Myocyte (in vitro differentiated cells): ENCODE measurements around the gene PYGB. TPM values are rescaled to one million over a fixed set of nuclear protein-coding genes. Genes with fewer than 3 reads are reported as not detected.
"Not testable (repeated sequence)": the region's sequence is repeated elsewhere in the genome, so short reads cannot be mapped to it uniquely, and the experiment has no call there.

Experiments
- DNase-seq: peaks from one replicate; pipeline ENCODE4 v3.0.0-alpha.2; 2012; ENCODE audit warnings: low read depth
- total RNA-seq: library from RNA; depleted of rRNA; stranded (reverse); fragments of >200 nt; gene quantifications from 2 replicates; pipeline ENCODE4 v1.2.3, GENCODE V29; 2014

Gene PYGB
- total RNA-seq, 1 donor from 2014 or later: 48.9 TPM

DNA sequence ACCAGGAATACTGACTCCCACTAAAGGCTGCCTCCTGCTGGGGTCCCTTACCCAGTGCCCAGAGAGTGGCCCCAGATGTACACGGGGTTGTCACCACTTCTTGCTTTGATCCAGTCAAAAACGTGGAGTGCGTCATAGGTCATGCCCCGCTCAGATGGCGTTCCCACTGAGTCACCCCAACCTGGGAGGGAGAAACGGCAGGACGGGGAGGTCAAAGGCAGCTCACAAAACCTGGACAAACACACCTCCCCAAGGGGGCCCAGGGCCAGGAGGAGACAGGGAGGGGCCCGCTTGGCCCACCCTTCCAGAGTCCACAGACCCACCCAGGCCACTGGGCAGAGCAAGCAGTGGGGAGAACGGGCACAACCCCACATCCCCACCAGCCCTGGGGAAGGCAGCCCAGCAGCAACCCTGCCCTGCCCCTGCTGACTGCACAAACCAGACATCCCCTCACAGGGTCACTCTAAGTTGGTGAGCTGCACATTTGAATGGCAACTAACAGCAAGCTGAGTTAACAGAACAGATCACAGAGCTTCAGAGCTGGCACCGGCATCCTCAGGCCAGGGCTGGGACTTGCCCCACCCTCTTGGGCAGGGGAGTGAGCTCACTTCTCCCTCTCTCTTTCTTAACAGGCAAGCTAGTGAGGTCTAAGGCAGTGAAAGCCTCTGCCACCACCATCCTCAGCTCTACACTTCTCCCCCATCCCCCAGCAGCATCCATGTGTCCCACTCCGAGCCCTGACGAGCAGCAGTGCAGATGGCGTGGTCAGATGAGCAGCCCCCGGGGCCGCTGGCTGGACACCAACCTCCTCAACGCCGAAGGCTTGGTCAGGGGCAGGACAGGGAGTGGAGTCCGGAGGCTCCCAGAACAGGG is 61.7 kb downstream of the PYGB start:
- DNase-seq: peak; percentile 91

DNA sequence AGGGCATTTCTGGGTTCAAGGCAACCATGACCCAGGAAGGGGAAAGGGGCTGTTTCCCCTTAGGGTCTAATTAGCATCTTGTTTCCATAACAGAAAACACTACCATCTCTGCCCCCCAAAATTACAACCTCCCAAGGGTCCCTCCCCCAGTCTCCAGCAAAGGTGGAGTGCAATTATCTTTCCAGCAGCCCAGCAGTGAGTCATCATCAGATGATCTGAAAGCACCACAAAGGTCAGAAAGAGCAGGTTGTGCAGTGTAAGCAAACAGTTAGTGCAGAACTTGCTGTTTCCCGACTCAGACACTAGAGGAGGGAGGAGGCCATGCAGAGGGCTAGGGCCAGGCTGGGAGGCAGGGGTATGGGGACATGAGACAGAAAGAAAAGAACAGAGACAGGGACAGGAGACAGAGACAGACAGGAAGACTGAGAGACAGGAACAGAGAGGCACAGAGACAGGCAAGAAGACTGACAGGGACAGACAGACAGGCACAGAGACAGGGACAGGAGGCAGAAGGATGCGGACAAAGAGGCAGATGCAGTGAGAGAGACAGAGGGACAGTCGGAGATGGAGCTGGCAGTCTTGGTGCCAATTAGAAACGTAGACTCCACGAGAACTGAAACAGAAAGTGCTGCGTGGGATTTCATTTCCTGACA is 62.5 kb downstream of the PYGB start:
- DNase-seq: peak; percentile 96

DNA sequence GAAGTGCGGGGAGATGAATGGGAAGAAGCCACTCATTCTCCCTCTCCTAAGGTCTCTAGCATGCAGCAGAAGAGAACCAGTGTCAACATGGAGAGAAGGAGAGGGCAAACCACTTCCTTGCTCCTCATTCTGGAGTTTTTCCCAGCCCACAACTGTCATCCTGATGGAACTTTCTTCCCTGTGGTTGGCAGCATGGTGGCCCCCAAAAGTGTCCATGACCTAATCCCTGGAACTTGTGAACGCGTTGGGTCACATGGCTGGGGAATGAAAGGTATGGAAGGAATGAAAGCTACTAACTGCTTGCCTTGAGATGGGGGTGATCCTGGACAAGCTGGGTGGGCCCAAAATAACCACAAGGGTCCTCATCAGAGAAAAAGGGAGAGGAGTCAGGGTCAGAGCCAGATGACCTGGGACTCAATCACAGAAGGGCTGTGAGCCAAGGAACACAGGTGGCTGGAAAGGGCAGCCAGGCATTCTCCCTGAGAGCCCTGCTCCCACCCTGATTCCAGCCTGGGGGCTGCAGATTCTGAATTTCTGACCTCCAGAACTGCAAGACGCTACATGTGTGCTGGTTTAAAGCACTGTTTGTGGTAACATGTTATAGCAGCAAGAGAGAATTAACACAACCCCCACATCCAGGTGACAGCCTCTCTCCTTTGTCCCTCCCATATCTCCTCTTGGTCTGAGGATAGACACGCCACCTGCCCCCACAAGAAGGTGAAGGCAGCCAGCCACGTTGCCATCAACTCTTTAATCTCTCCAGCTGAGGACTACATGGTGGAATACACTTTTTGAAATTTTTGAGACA is 63.2 kb downstream of the PYGB start:
- peak; percentile 96 for DNase-seq

DNA sequence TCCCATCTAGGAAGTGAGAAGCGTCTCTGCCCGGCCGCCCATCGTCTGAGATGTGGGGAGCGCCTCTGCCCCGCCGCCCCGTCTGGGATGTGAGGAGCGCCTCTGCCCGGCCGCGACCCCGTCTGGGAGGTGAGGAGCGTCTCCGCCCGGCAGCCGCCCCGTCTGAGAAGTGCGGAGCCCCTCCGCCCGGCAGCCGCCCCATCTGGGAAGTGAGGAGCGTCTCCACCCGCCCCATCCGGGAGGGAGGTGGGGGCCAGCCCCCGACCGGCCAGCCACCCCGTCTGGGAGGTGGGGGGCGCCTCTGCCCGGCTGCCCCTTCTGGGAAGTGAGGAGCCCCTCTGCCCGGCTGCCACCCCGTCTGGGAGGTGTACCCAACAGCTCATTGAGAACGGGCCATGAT is 64.8 kb downstream of the PYGB start:
- not testable (repeated sequence) for DNase-seq

DNA sequence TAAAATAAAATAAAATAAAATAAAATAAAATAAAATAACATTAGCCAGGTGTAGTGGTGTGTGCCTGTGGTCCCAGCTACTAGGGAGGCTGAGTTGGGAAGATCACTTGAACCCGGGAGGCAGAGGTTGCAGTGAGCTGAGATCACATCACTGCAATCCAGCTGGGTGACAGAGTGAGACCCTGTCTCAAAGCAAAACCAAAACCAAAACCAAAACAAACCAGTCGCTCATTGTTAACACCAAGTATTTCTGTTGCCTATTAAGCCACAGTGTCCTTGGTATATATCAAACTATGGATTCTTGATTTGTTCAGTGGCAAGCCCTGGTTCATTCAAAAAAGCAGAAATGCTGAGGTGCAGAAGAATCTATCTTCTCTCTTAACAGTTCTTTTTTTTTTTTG is 65.7 kb downstream of the PYGB start:
- no peak for DNase-seq

DNA sequence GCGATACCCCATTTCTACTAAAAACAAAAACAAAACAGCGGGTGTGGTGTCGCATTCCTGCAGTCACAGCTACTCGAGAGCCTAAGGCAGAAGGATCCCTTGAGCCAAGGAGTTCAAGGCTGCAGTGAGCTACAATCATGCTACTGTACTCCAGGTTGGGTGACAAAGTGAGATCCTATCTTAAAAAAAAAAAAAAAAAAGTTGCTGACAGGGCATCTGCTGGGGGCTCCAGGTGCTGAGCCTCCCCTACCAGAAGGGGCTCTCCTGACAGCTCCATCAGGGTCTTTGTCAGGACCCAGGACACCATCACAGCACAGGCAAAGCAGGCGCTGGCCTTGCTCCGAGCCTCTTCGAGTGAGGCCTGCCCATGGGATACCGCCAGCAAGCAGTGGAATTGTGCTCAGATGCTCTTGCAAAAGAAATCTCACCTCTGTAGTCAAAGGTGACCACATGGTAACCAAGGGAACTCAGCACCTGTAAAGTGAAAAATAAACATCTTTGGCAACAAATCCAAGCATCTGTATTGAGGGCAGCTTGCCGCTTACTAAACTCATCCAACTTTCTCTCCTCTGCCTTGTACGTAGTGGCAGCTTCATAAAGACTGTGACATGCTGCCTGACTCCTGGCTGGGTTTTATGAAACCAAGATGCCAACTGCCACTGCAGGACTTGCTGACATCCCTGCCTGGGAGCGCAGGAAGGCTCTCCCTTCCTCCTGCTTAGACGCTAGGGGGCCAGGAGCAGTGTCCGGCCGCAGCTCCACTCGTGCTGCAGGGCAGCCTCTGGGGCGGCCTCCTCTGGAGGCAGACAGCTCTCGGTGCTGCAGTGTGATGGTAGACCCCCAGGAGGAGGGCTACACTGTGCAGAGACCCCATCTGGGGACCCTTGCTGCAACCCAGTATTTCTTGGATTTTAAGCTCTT is 66.9 kb downstream of the PYGB start:
- DNase-seq: no peak

DNA sequence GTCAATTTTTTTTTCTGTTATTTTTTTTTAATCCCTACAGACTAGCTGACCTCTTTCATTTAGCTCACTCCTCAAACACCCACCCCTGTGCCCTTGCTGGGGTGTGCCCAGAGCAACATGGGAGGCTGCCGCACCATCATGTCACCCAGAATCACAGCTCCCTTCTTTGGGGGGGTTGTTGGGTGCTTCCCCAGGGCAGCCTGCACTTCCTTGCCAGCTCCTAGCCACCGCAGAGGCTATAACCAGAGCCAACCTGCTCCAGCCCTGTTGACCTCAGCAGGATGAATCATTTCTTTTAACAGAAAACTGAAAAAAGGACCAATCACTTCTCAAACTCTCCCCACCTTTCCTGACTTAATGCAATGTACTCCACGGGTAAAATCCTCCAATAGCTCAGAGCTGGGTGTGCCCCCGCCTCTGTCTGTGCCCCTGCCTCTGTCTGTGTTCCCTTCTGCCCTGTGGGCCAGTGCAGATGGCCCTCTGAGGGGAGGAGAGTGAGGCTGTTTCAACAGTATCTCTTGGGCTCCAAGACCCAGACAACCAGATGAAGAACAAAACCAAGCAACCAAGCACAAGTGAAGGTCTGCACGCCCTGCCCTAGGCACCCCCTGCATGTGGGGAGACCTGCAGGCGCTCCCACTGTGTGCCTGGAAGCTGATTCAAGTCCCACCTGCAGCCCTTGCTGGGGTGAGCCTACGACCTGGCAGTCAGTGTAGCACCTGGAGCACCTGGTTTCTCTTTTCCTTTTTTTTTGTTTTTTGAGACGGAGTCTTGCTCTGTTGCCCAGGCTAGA is 67.7 kb downstream of the PYGB start:
- no peak for DNase-seq

DNA sequence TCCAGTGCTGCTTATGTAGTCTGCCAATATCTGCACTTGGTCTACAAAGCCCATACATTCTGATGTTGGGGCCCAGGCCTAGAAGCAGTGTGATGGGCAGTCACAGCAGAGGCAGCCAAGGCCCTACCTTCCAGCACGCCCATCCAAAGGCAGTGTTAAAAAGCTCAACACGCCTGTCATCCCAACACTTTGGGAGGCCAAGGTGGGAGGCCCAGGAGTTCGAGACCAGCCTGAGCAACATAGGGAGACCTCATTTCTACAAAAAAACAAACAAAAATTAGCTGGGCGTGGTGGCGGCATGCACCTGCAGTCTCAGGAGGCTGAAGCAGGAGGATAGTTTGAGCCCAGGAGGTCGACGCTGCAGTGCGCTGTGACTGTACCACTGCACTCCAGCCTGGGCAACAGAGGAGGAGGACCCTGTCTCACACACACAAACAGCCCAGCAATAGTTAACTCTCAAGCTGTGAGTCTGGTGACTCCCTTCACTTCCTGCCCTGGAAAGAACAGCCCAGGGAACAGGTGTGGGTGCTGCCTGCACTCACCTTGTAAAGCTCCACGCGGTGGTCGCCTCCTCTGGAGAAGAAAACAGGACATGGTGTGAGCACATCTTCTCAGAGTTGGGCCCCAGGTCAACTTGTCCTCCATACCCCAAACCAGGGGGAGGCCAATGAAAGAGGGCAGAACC is 68.8 kb downstream of the PYGB start:
- DNase-seq: no peak

DNA sequence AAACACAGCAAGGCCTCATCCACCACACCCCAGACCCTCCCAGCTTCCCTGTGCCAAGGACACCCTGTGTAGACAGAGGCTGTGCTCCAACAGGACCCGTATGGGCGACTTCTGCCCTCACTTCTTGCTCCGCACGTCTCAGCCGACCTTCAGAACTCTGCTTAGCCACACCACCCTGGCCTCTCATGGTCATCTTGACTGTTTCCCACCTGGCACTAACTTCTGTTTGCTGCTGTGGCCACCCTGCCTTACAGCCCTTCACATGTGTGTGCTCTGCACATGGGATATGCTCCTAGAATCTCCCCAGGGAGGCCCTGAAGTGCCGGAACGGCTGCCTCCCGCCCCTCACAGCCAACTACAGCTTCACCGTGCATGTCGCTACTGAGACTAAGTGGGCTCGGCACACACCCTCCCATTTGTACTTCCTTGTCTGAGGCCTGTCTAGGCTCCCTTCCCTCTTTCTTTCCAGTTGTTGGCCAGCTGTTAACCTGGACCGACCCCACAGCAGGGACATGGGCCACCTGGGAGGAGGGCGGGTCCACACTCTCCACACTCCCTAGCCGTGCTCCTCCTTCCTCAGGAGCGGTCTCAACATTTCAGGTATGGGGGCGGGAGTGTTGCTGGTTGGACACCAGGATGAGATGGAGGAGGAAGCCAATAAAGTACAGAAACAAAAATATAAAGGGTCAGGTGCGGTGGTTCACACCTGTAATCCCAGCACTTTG is 69.6 kb downstream of the PYGB start:
- no peak for DNase-seq

DNA sequence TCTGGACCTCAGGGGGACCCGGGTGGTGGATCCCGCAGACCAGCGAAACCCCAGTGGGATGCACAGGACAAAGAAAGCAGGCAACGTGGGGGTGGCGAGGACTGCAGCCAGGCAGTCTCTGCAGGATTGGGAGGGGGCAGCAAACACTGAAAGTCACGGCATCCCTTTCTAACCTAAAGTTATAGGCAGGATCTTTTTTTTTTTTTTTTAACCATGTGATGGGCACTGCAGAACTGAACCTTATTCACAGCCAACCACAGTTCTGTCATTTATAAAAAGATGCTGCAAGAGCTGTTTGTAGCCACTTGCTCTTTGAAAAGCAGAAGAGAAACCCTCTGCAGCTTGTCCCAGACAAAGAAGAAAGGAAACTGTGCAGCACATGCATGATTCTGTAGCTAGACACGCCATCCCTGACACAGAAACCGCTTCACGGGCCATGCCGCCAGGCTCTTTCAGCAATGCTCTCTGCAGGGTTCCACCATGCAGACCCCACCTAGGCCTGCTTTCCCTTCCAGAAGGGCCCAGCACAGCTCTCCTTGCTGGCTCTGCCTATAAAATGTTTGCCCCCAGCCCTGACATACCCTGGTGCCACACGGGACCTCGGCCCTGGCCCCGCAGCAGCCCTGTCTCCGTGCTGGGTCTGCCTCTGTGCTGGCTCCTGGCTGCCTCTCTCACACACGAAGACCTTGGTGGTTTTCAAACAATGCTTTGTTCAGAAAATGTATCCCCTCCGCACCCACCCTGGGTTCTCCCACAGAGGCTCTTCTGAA is 70.8 kb downstream of the PYGB start:
- no peak for DNase-seq

DNA sequence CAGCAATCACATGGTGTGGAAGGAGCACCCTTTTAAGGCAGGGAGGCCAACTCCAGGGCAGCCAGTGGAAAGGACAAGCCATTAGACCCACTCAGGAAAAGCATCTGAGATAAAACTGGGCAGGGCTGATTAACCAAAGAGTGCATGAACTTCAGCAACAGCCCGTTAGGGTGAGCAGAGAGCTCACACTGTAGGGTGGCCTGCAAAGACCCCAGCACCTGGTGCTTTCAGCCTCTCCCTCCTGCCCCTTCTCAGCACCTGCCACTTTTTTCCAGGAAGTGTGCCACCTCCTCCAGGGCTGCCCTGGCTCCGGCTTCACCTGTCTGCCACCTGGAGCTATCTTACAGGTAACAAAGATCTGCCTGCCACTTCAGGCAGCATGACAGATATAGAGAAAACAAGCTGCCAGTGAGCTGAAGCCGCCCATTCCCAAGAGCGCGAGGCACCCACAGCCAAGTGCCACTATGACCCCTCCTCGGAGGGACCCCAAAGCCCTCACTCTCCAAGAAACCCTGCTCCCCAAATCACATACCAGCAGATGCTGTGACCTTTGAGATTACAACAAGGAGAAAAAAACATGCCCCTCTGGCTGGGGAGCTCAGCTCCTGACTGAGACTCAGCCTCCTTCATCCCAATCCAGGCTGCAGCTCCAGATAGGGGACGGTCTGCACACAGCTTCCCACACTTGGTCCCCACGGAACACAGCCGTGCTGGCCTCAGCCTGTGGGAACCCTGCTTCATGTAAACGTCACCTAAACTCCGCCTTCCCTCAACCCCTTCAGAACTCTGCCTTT is 71.6 kb downstream of the PYGB start:
- no peak for DNase-seq

DNA sequence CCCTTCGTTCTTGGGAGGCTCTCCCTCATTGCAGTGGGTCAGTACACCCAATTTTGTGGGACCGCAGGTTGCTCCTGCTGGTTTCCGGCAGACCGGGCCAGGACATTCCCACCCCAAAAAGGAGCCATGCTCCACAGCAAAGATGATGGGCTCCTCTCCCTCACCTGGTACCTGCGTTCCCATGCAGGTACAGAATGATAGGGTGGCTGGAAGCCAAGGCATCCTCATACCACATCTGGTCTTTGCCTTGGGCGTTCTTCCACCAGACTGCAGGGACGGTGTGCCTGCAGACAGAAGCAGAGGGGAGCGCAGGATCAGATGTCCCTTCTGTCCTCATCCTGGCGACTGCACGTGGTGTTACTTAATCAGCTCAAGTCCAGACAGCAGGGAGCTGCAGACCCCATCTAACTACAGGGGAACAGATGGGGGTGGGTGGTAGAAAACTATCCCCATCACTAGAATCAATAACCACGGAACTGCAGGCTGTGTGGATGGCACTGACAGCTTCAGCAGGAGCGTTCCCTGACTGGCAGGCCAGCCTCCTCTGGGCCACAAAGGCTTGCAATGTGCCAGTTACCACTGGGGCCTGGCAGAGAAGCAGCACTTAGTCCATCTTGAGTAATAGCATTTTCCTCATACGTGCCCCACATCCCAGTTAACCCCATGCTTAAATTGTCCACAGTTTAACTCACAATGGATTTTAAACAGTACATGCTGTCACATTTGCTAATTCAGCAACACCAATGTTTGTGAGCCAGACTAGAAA is 72.3 kb downstream of the PYGB start:
- no peak for DNase-seq

DNA sequence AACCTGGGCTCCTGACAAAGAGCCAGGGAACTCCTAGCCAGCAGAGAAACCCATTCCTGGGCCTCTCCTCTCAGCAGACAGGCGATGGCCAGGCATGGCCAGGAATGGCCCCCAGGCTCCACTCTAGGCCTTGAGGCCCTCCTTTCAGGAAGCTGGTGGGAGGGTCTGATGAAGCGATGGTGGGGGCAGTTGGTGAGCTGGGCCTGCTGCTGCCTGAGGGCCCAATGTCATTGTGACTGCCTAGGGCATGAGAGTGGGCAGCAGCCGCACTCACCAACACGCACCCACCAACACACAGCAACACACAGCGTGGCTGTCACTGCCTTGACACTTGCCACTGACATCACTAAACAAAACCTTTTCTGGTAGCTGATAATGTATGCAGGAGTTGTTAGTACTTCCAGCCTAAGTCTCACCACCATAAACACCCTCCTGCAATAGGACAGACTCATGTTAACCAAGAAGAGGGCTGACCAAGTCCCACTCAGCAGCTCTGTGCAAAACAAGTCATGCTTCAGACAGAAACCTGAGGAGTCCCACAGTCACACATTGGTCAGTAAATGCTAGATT is 73.5 kb downstream of the PYGB start:
- no peak for DNase-seq

DNA sequence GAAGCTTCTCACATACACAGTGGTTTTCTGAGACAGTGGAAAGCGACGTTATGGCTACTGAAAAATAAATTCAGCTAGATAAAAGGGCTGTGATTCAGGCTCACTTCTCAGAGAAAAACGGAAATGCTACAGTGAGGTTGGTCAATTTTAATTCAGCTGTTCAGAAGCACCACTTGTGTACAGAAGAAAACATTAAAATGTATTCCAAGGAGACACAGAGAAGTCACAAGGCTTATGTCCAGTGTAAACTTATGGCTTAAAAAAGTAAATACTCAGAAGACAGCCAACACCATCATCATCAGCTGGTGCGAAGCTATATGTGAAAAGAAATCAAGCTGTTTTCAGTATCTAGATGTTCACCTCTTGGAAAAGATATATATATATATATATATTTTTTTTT is 74.1 kb downstream of the PYGB start:
- DNase-seq: no peak

DNA sequence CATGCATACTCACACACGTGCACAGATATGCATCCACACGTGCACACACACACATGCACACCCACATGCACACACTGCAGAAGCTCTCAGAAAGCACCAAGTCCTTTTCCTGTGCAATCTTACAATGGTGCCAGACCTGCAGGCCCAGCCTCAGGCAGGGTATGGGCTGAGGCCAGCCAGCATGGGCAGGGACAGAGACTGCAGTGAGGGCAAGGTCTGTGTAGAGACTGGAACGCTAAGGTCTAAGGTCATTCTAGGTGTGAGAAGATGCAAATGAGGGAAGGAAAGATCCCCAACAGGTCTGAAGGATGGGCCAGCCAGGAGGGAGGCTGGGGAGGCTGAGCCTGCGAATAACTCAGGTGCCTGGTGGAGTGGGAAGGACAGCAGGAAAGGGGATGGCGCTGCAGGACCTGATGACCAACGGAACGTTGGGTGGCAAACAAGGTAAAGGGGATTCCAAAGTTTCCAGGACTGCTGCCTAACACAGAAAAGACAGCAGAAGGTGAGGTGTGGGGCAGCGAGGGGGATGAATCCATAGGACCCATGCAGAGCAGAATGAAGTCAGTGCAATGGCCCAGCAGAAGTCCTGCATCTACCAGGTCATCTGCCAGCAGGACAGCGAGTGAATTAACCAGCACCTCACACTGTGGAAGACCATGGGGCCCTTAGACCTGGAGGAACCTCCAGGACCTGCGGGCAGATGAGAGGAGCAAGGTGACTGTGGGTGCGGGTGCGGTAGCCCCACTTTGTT is 75.8 kb downstream of the PYGB start:
- DNase-seq: no peak
